Esophagus squamous epithelium (tissue), 5 donors: ENCODE data around the gene SCG5. TPM values are rescaled to one million over a fixed set of nuclear protein-coding genes. Genes with fewer than 3 reads are reported as not detected.
A peak's percentile ranks its signal among the peaks of the same experiment; 100 is the strongest.

ENCODE experiments used
- DNase-seq: peaks from one replicate; lab custom pipeline; 2025; lab: John Stamatoyannopoulos, UW
- H3K27ac ChIP-seq, 4 donors: fragments of 200-600 bp; sonication (generic); one replicate each; pipeline ENCODE4 v1.5.1; 2016 to 2019; ENCODE audit warnings: mild to moderate bottlenecking in 1 of 4
- H3K27me3 ChIP-seq, 4 donors: fragments of 200-600 bp; sonication (generic); 1 replicate in 3 of 4; 2 replicates in 1 of 4; pipeline versions ENCODE4 v1.5.1 to v1.6.0; 2017 to 2021; ENCODE audit warnings: antibody characterized with exemption in 1 of 4
- H3K36me3 ChIP-seq, 3 donors: fragments of 200-600 bp; sonication (generic); one replicate each; pipeline ENCODE4 v1.5.1; 2016 to 2019
- H3K4me1 ChIP-seq, 3 donors: fragments of 200-600 bp; sonication (generic); one replicate each; pipeline ENCODE4 v1.5.1; 2017 to 2019
- H3K4me3 ChIP-seq, 4 donors: fragments of 200-600 bp; sonication (generic); 1 replicate in 3 of 4; 2 replicates in 1 of 4; pipeline ENCODE4 v1.5.1; 2016 to 2019; ENCODE audit warnings: mild to moderate bottlenecking in 2 of 4, moderate library complexity in 1 of 4
- H3K9me3 ChIP-seq, 3 donors: fragments of 200-600 bp; sonication (generic); one replicate each; pipeline ENCODE4 v1.5.1; 2016 to 2019
- POLR2A ChIP-seq, 4 donors: fragments of 450-650 bp; IDR thresholded peaks; one replicate each; pipeline ENCODE4 v1.6.1; 2017; ENCODE audit warnings: antibody characterized with exemption in 4 of 4, mild to moderate bottlenecking in 4 of 4, moderate library complexity in 3 of 4
- WGBS, 2 donors: methylation state at CpG; one replicate each; pipeline ENCODE4 v1.1.5; 2018; 5-methylcytosine and 5-hydroxymethylcytosine counted together
- intact Hi-C: fragments of 100-400 bp; cut with DNase I; formaldehyde crosslinking; loops from one replicate; pipeline ENCODE4 v1.15.0; 2022
- total RNA-seq, 4 donors: library from RNA; depleted of rRNA; stranded (reverse); fragments of >200 nt; gene quantifications; one replicate each; pipeline ENCODE4 v1.1.0, GENCODE V29; 2016
- TF ChIP-seq, protein P1 (sequence below), 6 experiments: fragments of 450-650 bp in 4 of 6; fragments of 200-600 bp in 2 of 6; sonication (generic) in 2 of 6; IDR thresholded peaks; one replicate each; pipeline ENCODE4 v1.5.1; 2016 to 2019; ENCODE audit warnings: antibody characterized with exemption in 6 of 6, mild to moderate bottlenecking in 4 of 6, moderate library complexity in 4 of 6
- donor health status: DM: yes; HTN: yes; CAD: no.

Gene SCG5
- total RNA-seq, 4 donors from 2014 or later = 1.1 TPM; not detected in 3

DNA sequence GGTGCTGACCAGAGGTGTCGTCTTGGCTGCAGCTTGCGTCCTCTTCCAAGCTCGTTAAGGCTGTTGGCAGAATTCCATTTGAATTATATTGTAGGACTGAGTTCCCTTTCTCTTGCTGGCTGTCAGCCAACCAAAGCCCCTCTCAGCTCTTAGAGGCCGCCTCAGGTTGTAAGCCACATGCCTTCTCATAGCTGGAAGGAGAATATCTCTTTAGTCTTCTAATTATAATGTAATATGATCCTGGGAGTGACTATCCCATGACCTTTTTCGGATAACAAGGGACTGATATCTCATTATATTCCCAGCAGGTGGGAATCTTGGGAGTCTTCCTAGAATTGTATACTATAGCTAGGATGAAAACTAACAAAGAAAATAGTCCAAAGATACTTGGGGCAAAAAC is 4.8 kb downstream of the SCG5 start:
- intact Hi-C loops = no loop called here
- 59 to 70% methylated on average over 5 of the region's 5 CpGs for WGBS, 2 donors
- no peak for DNase-seq

DNA sequence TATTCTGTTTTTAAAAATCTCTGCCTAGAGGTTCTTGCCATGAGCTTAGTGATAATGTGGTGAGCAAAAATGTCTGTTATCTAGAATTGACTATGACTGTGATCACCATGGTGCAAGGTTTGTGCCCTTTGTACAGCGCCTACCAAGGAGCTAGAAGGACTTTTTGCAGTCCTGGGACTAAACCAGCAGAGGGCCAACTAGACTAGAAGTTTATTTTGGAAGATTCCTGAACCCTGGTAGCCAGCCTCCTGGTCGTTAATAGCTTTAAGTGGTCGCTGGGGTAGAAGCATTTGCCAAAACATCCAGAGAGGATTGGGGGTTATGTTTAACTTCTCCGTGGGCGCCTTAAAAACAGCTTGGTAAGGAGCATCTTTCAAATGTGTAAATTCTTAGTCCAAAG is 7.8 kb downstream of the SCG5 start:
- DNase-seq = no peak
- no peaks in the 10 kb centered on the region for H3K4me1 ChIP-seq

More for the DNA sequence above, 4.8 kb downstream of the SCG5 start:
- Histone ChIP-seq H3K36me3 (no peaks in the 10 kb centered on the region), H3K4me3 (no peak overlapping the region), H3K4me1 (peaks cover 0 to 7% (median 0%) of the 10 kb centered on the region in 3 donors), H3K9me3 (no peaks in the 10 kb centered on the region), H3K27ac (no peak overlapping the region), H3K27me3 (peaks cover 0 to 26% (median 0%) of the 10 kb centered on the region in 4 donors)
- TF ChIP-seq, protein P1, sequence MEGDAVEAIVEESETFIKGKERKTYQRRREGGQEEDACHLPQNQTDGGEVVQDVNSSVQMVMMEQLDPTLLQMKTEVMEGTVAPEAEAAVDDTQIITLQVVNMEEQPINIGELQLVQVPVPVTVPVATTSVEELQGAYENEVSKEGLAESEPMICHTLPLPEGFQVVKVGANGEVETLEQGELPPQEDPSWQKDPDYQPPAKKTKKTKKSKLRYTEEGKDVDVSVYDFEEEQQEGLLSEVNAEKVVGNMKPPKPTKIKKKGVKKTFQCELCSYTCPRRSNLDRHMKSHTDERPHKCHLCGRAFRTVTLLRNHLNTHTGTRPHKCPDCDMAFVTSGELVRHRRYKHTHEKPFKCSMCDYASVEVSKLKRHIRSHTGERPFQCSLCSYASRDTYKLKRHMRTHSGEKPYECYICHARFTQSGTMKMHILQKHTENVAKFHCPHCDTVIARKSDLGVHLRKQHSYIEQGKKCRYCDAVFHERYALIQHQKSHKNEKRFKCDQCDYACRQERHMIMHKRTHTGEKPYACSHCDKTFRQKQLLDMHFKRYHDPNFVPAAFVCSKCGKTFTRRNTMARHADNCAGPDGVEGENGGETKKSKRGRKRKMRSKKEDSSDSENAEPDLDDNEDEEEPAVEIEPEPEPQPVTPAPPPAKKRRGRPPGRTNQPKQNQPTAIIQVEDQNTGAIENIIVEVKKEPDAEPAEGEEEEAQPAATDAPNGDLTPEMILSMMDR (IDR thresholded peaks at IDR 0.05) = no peak
- TF ChIP-seq POLR2A (IDR thresholded peaks at IDR 0.05) = no peak

DNA sequence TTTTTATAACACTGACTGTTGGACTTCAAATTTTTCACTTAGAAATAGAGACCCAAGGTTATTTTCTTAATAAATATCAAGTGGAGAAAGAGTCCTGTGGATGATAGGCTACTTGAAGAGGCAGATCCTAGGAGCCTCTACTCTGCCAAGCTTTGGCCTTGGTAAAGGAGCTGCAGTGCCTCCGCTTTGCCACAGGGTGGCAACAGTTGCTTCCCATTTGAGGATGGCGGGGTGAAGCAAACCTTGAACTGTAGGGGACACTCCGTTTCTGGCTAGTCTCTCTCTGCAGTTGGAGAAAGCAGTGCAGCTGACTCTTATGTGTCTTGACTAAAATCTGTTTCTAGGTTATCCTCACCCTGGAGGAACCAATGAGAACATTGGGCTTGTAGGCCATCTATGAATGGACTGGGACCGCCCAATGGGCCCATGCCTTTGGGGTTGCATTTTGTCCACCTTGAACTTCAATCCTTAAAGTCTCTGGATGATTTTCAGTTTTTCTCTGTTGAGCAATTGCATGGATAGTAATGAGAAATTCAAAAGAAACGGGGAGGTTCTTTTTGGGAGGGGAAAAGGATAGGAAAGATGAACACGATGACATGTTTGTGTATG is 9.8 kb downstream of the SCG5 start:
- H3K4me1 ChIP-seq = no peaks in the 10 kb centered on the region
- WGBS, 2 donors = 38 to 53% methylated on average over 4 to 6 of the region's 6 CpGs
- no peaks in the 10 kb centered on the region for H3K36me3 ChIP-seq
- intact Hi-C loops = no loop called here
- H3K27ac ChIP-seq = no peak overlapping the region
- H3K4me3 ChIP-seq = no peak overlapping the region
- no peak for DNase-seq
- no peaks in the 10 kb centered on the region for H3K9me3 ChIP-seq
- TF ChIP-seq POLR2A (IDR thresholded peaks at IDR 0.05) = no peak
- TF ChIP-seq, protein P1 (IDR thresholded peaks at IDR 0.05) = peak; percentile 47 to 92 (median 85)
- no peaks in the 10 kb centered on the region for H3K27me3 ChIP-seq

More for the DNA sequence above, 7.8 kb downstream of the SCG5 start:
- intact Hi-C loops = no loop called here
- no peaks in the 10 kb centered on the region for H3K9me3 ChIP-seq
- no peak overlapping the region for H3K4me3 ChIP-seq
- no peaks in the 10 kb centered on the region for H3K27me3 ChIP-seq
- no peaks in the 10 kb centered on the region for H3K36me3 ChIP-seq
- 60 to 68% methylated on average over 4 to 5 of the region's 5 CpGs for WGBS, 2 donors
- no peak overlapping the region for H3K27ac ChIP-seq
- TF ChIP-seq, protein P1 (IDR thresholded peaks at IDR 0.05) = peak in 3 of 6 experiments; percentile 10 to 17 (median 10)
- TF ChIP-seq POLR2A (IDR thresholded peaks at IDR 0.05) = no peak

DNA sequence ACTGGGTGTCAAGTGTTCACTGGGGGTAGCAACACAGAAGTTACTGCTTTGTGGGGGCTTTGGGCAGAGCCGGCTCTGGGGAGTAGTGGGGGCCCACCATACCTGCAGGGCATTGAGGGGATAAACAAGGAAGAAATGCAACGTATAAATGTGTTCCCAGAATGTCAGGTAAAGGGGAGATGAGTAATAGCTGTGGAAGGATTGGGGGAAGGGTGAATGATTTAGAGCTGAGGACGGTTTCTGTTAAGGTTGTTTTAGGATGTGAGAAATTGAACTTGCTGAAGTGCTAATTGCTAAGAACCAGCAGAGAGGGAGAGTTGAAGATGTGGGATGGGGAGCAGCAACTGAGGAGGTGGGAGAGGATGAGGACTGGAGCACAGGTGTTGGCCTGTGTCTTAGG is 10.7 kb downstream of the SCG5 start:
- peaks cover 0 to 5% (median 0%) of the 10 kb centered on the region in 3 donors for H3K4me1 ChIP-seq
- 68 to 73% methylated on average over 3 of the region's 3 CpGs for WGBS, 2 donors
- no peaks in the 10 kb centered on the region for H3K27me3 ChIP-seq
- TF ChIP-seq POLR2A (IDR thresholded peaks at IDR 0.05) = no peak
- TF ChIP-seq, protein P1 (IDR thresholded peaks at IDR 0.05) = no peak
- H3K27ac ChIP-seq = no peak overlapping the region
- H3K36me3 ChIP-seq = no peaks in the 10 kb centered on the region
- intact Hi-C loops = no loop called here
- DNase-seq = no peak
- no peak overlapping the region for H3K4me3 ChIP-seq
- no peaks in the 10 kb centered on the region for H3K9me3 ChIP-seq

DNA sequence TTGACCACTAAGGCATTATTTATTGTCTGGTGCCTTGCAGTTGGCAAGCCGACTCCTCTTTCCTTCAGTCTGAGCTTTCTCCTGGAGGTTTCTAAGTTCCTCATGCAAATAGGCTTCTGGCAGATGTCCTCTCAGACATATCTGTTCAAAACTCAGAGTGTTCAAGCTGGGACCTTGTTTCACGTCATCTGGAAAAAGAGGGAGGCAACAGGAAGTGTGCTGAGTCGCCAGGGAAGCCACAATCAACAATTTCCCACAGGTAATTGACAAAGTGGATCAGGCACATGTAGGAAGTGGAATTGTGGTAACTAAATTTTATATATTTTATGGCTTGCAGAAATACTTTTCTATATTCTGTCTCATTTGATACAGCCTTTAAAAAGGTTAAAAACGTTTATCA is 14.6 kb downstream of the SCG5 start:
- 59 to 66% methylated on average over 4 of the region's 4 CpGs for WGBS, 2 donors
- no peaks in the 10 kb centered on the region for H3K36me3 ChIP-seq
- intact Hi-C loops = no loop called here
- peaks cover 4 to 40% (median 11%) of the 10 kb centered on the region in 3 donors for H3K4me1 ChIP-seq
- DNase-seq = no peak
- H3K9me3 ChIP-seq = no peaks in the 10 kb centered on the region
- TF ChIP-seq, protein P1 (IDR thresholded peaks at IDR 0.05) = no peak
- no peak for TF ChIP-seq POLR2A (IDR thresholded peaks at IDR 0.05)
- H3K27me3 ChIP-seq = no peaks in the 10 kb centered on the region
- H3K27ac ChIP-seq = no peak overlapping the region
- H3K4me3 ChIP-seq = no peak overlapping the region
